H1 (cell line): Measurements from ENCODE around the gene MCFD2. TPM values are rescaled to one million over a fixed set of nuclear protein-coding genes. Genes with fewer than 3 reads are reported as not detected.

ENCODE experiments used
- BACH1 ChIP-seq: IDR thresholded peaks from 2 replicates; pipeline ENCODE4 v1.6.1; 2012; ENCODE audit warnings: low read length, improper control_type of control experiment
- BCL11A ChIP-seq, 2 experiments: IDR thresholded peaks; one replicate each; pipeline ENCODE4 v1.6.1; 2011; ENCODE audit warnings: low read depth in 2 of 2, low read length in 2 of 2, mild to moderate bottlenecking in 2 of 2
- CHD7 ChIP-seq: fragments of 300-600 bp; sonication (generic); IDR thresholded peaks from 2 replicates; pipeline ENCODE4 v1.7.1; 2012; ENCODE audit warnings: low read length, moderate library complexity, mild to moderate bottlenecking, inconsistent platforms; ENCODE audit not compliant: insufficient replicate concordance
- CTBP2 ChIP-seq: IDR thresholded peaks from 2 replicates; pipeline ENCODE4 v1.7.0; 2011; ENCODE audit warnings: borderline replicate concordance, mild to moderate bottlenecking, moderate library complexity, mixed read lengths, low read length; ENCODE audit not compliant: insufficient read depth, insufficient read length
- CTCF ChIP-seq, 3 experiments: IDR thresholded peaks; 1 replicate in 2 of 3; 2 replicates in 1 of 3; pipeline versions ENCODE4 v1.5.1 to v1.6.1; 2011; ENCODE audit warnings: low read length in 3 of 3, mild to moderate bottlenecking in 3 of 3, inconsistent platforms in 2 of 3, low read depth in 1 of 3, moderate library complexity in 1 of 3; ENCODE audit not compliant: insufficient read depth in 1 of 3; ENCODE audit errors: control extremely low read depth in 1 of 3
- EZH2 ChIP-seq: fragments of 200-600 bp; sonication (generic); IDR thresholded peaks from 2 replicates; pipeline ENCODE4 v1.7.1; 2012; ENCODE audit warnings: low read depth, mild to moderate bottlenecking, moderate library complexity, low read length, inconsistent platforms; ENCODE audit not compliant: severe bottlenecking
- MAX ChIP-seq: IDR thresholded peaks from 2 replicates; pipeline ENCODE4 v1.6.1; 2012; ENCODE audit warnings: inconsistent platforms
- TEAD4 ChIP-seq: IDR thresholded peaks from 2 replicates; pipeline ENCODE4 v1.6.1; 2012; ENCODE audit warnings: low read depth, low read length, inconsistent platforms, mixed read lengths
- ZNF274 ChIP-seq: IDR thresholded peaks from 2 replicates; pipeline ENCODE4 v1.7.0; 2012; ENCODE audit warnings: low read length, borderline replicate concordance; ENCODE audit errors: extremely low read depth
- polyA plus RNA-seq, 7 experiments: library from polyadenylated mRNA; depleted of rRNA in 3 of 7; stranded (reverse) in 5 of 7; unstranded in 2 of 7; fragments of >200 nt in 5 of 7; fragments of 200-250 nt in 2 of 7; gene quantifications; 1 replicate in 5 of 7; 2 replicates in 1 of 7; 4 replicates in 1 of 7; pipeline versions ENCODE4 v1.2.1 to v1.2.3, GENCODE V29; 2011 to 2013; ENCODE audit warnings: missing spikeins in 2 of 7, mixed read lengths in 2 of 7
- total RNA-seq: library from RNA; stranded (reverse); fragmentation: NEBNext Ultra II Directional; extraction: Animal tissue kit (Norgen Biotek cat#: 25700); gene quantifications from 2 replicates; pipeline ENCODE4 v1.2.1, GENCODE V29; 2021

MCFD2 gene
- total and polyA plus RNA-seq, 2 of the 8 experiments (the other 6 are each of a cell fraction or from before 2014, with no cell fraction given) = 35.2 to 76.2 TPM

- TF ChIP-seq CHD7 = no peak
- TF ChIP-seq BCL11A (IDR thresholded peaks at IDR 0.05; ENCODE audit: low read depth in 2 of 2, low read length in 2 of 2) = no peak
- TF ChIP-seq BACH1 = no peak
- no peak for TF ChIP-seq ZNF274
- TF ChIP-seq MAX = no peak
- TF ChIP-seq CTBP2 = no peak
- no peak for TF ChIP-seq EZH2
- no peak for TF ChIP-seq CTCF (IDR thresholded peaks at IDR 0.05; ENCODE audit: control extremely low read depth in 1 of 3, insufficient read depth in 1 of 3, low read depth in 1 of 3, low read length in 3 of 3)
- no peak for TF ChIP-seq TEAD4
These were observed 53.7 kb downstream of the MCFD2 start (continued) for GRCh38 chr2:46861916-46862315.
